Brain pericyte (primary cell): Measurements from ENCODE around the gene GOLPH3L.
"Not testable (repeated sequence)": the region's sequence is repeated elsewhere in the genome, so short reads cannot be mapped to it uniquely, and the experiment has no call there.

Experiments
- DNase-seq: peaks from one replicate; pipeline ENCODE4 v3.0.0-alpha.2; 2012; ENCODE audit warnings: low read depth, low spot score

The GOLPH3L gene

GRCh38 chr1:150696995-150697927 lies at the start of gene GOLPH3L:
Gene GOLPH3L (minus strand): TSS chr1:150697154. CDS start chr1:150694838, 2,316 bp downstream.
- DNase-seq, result peak; percentile 94

GRCh38 chr1:150730130-150730721 lies 33.3 kb upstream of the GOLPH3L start:
- DNase-seq, result no peak

GRCh38 chr1:150724336-150724735 lies 27.4 kb upstream of the GOLPH3L start:
- no peak for DNase-seq

- DNase-seq, result no peak
Observed at GRCh38 chr1:150720703-150721102, 23.7 kb upstream of the GOLPH3L start, which contains the start of gene HORMAD1. Gene HORMAD1 (minus strand): TSS chr1:150720895. CDS start chr1:150719505, 1,390 bp downstream.

GRCh38 chr1:150720098-150720497 lies 23.1 kb upstream of the GOLPH3L start:
- no peak for DNase-seq

GRCh38 chr1:150718225-150718891 lies 21.4 kb upstream of the GOLPH3L start:
- no peak for DNase-seq

GRCh38 chr1:150709031-150709430 lies 12.1 kb upstream of the GOLPH3L start:
- DNase-seq, result not testable (repeated sequence)

GRCh38 chr1:150708595-150708994 lies 11.6 kb upstream of the GOLPH3L start:
- no peak for DNase-seq

GRCh38 chr1:150706091-150706490 lies 9.1 kb upstream of the GOLPH3L start:
- DNase-seq, result no peak

- DNase-seq, result no peak
Observed at GRCh38 chr1:150703427-150703826, 6.5 kb upstream of the GOLPH3L start.

GRCh38 chr1:150696590-150696989 lies 364 bp downstream of the GOLPH3L start:
- no peak for DNase-seq

- no peak for DNase-seq
Observed at GRCh38 chr1:150696162-150696561, 792 bp downstream of the GOLPH3L start.

GRCh38 chr1:150695561-150695960 lies 1.4 kb downstream of the GOLPH3L start:
- no peak for DNase-seq

GRCh38 chr1:150692720-150693119 lies 4.2 kb downstream of the GOLPH3L start:
- no peak for DNase-seq

GRCh38 chr1:150688763-150689162 lies 8.2 kb downstream of the GOLPH3L start:
- DNase-seq, result no peak

GRCh38 chr1:150686275-150686674 lies 10.7 kb downstream of the GOLPH3L start:
- DNase-seq, result no peak

GRCh38 chr1:150683914-150684313 lies 13.0 kb downstream of the GOLPH3L start:
- no peak for DNase-seq

GRCh38 chr1:150678988-150679387 lies 18.0 kb downstream of the GOLPH3L start:
- no peak for DNase-seq

GRCh38 chr1:150674881-150675280 lies 22.1 kb downstream of the GOLPH3L start:
- no peak for DNase-seq

GRCh38 chr1:150663321-150663720 lies 33.6 kb downstream of the GOLPH3L start:
- no peak for DNase-seq

GRCh38 chr1:150662811-150663210 lies 34.1 kb downstream of the GOLPH3L start:
- DNase-seq, result no peak

GRCh38 chr1:150661156-150661555 lies 35.8 kb downstream of the GOLPH3L start:
- DNase-seq, result no peak
